GM12878 (cell line): ENCODE data around the gene RYR2. TPM values are rescaled to one million over a fixed set of nuclear protein-coding genes. Genes with fewer than 3 reads are reported as not detected.

Experiments used
- ATAC-seq: fragments of 200-7000 bp; cut with Tn5 transposase; 3 replicates; pipeline ENCODE4 v1.9.1; 2020; ENCODE audit warnings: mild to moderate bottlenecking, moderate library complexity
- BruUV-seq: library from RNA; stranded (reverse); fragments of 400-500 nt; replicated peaks from 2 replicates; lab custom pipeline; 2021; lab: Mats Ljungman, UMichigan
- CTCF ChIA-PET: fragments of 300-600 bp; sonication (Branson Sonifier 250); formaldehyde crosslinking; extraction: SDS; loops from one replicate; lab custom pipeline; 2021; ENCODE audit warnings: inconsistent platforms; lab: Yijun Ruan, JAX
- POLR2A ChIA-PET: fragments of 350-600 bp; formaldehyde crosslinking; extraction: SDS; loops from one replicate; lab custom pipeline; 2021; ENCODE audit warnings: inconsistent platforms; lab: Charles Lee
- RAD21 ChIA-PET: fragments of 300-600 bp; sonication (Branson Sonifier 250); formaldehyde crosslinking; loops from one replicate; lab custom pipeline; 2023; ENCODE audit warnings: antibody characterized with exemption; ENCODE audit not compliant: unreplicated experiment; lab: Charles Lee
- SMC1A ChIA-PET: fragments of 300-600 bp; sonication (Branson Sonifier 250); formaldehyde crosslinking; loops from one replicate; lab custom pipeline; 2023; ENCODE audit not compliant: unreplicated experiment, uncharacterized antibody; lab: Charles Lee
- DNase-seq: peaks from one replicate; pipeline ENCODE4 v3.0.0-alpha.2; 2011; ENCODE audit warnings: low read depth, low spot score
- FAIRE-seq: peaks from 3 replicates; lab custom pipeline; 2011; peaks lifted over from hg19 to GRCh38; lab: Jason Lieb, UNC
- H2AFZ ChIP-seq: 2 replicates; pipeline ENCODE4 v1.6.0; 2011; ENCODE audit warnings: low read depth, low read length, control low read depth; ENCODE audit not compliant: control insufficient read depth
- H3K27ac ChIP-seq: 2 replicates; pipeline ENCODE4 v1.5.1; 2011; ENCODE audit warnings: control low read depth; ENCODE audit not compliant: control insufficient read depth, insufficient read depth
- H3K27me3 ChIP-seq, 2 experiments: replicated peaks in 1 of 2; 2 replicates each; pipeline versions ENCODE4 v1.6.0 to v1.6.1; 2011; ENCODE audit warnings: low read length in 1 of 2; ENCODE audit not compliant: control insufficient read depth in 2 of 2, insufficient read depth in 2 of 2
- H3K36me3 ChIP-seq, 2 experiments: 2 replicates each; pipeline ENCODE4 v1.5.1; 2011; ENCODE audit warnings: low read length in 1 of 2; ENCODE audit not compliant: control insufficient read depth in 2 of 2, insufficient read depth in 2 of 2
- H3K4me1 ChIP-seq: 2 replicates; pipeline ENCODE4 v1.6.1; 2011; ENCODE audit warnings: mild to moderate bottlenecking, low read length, moderate library complexity, mixed read lengths; ENCODE audit not compliant: control insufficient read depth, insufficient read depth
- H3K4me2 ChIP-seq: 2 replicates; pipeline ENCODE4 v1.6.0; 2011; ENCODE audit warnings: control low read depth; ENCODE audit not compliant: control insufficient read depth, insufficient read depth
- H3K4me3 ChIP-seq: fragments of 200-600 bp; sonication (generic); 2 replicates; pipeline ENCODE4 v1.5.1; 2016
- H3K79me2 ChIP-seq: 2 replicates; pipeline ENCODE4 v1.6.0; 2011; ENCODE audit warnings: low read length; ENCODE audit not compliant: control insufficient read depth, insufficient read depth
- H3K9ac ChIP-seq: 2 replicates; pipeline ENCODE4 v1.8.0; 2011; ENCODE audit warnings: low read length, control low read depth, mixed read lengths; ENCODE audit not compliant: control insufficient read depth, insufficient read depth
- H3K9me3 ChIP-seq: replicated peaks from 3 replicates; pipeline ENCODE4 v1.5.1; 2011; ENCODE audit warnings: mild to moderate bottlenecking, low read length; ENCODE audit not compliant: control insufficient read depth, insufficient read depth
- H4K20me1 ChIP-seq: 2 replicates; pipeline ENCODE4 v1.6.0; 2011; ENCODE audit not compliant: control insufficient read depth, insufficient read depth
- STAT1 ChIP-seq: fragments of 450-650 bp; conservative IDR thresholded peaks from 2 replicates; pipeline ENCODE4 v1.6.1; 2014; ENCODE audit warnings: antibody characterized with exemption, mild to moderate bottlenecking
- SUZ12 ChIP-seq: fragments of 200-600 bp; sonication (generic); IDR thresholded peaks from one replicate; pipeline ENCODE4 v1.6.1; 2018; ENCODE audit warnings: antibody characterized with exemption, mild to moderate bottlenecking; ENCODE audit not compliant: unreplicated experiment
- WRNIP1 ChIP-seq: IDR thresholded peaks from 2 replicates; pipeline ENCODE4 v1.6.1; 2011; ENCODE audit warnings: low read depth, low read length, improper control_type of control experiment, borderline replicate concordance
- WGBS: methylation state at CpG from one replicate; pipeline ENCODE4 v1.1.6; 2016; ENCODE audit warnings: low lambda C conversion rate; ENCODE audit not compliant: insufficient replicate concordance, insufficient coverage; ENCODE audit errors: missing lambda C conversion rate; 5-methylcytosine and 5-hydroxymethylcytosine counted together
- in situ Hi-C: fragments of 300-500 bp; cut with MboI; formaldehyde crosslinking; loops from 9 replicates; pipeline ENCODE4 v1.14.3; 2018; ENCODE audit warnings: mixed read lengths
- intact Hi-C: fragments of 100-400 bp; cut with micrococcal nuclease; formaldehyde crosslinking; loops from one replicate; pipeline ENCODE4 v1.14.2; 2022; ENCODE audit not compliant: unreplicated experiment
- polyA plus RNA-seq, 11 experiments: library from polyadenylated mRNA; depleted of rRNA in 4 of 11; unstranded in 6 of 11; stranded (reverse) in 5 of 11; fragments of >200 nt; fragmentation: Nextera tagmentation in 4 of 11; fragmentation: Illumina TruSeq in 1 of 11; extraction: Ambion mirVana in 4 of 11; extraction: Trizol in 1 of 11; gene quantifications; 1 replicate in 1 of 11; 2 replicates in 10 of 11; pipeline versions ENCODE4 v1.2.1 to v1.2.3, GENCODE V29; 2011 to 2016; ENCODE audit warnings: inconsistent platforms in 2 of 11, missing spikeins in 2 of 11, low read depth in 1 of 11
- total RNA-seq, 4 experiments: library from RNA; depleted of rRNA in 3 of 4; stranded (reverse); fragments of >200 nt in 3 of 4; fragmentation: Illumina TruSeq in 1 of 4; extraction: Trizol in 1 of 4; gene quantifications; 2 replicates each; pipeline versions ENCODE4 v1.2.1 to v1.2.3, GENCODE V29; 2013 to 2021
- TF ChIP-seq, protein P1 (sequence below): IDR thresholded peaks from 2 replicates; pipeline ENCODE4 v1.6.1; 2012; ENCODE audit warnings: mild to moderate bottlenecking, low read depth, low read length
- TF ChIP-seq, protein P2 (sequence below): fragments of 450-650 bp; IDR thresholded peaks from 2 replicates; pipeline ENCODE4 v1.6.1; 2016; ENCODE audit warnings: mild to moderate bottlenecking
- TF ChIP-seq, protein P3 (sequence below): fragments of 450-650 bp; formaldehyde crosslinking; IDR thresholded peaks from 2 replicates; pipeline ENCODE4 v1.4.0; 2022; ENCODE audit warnings: mild to moderate bottlenecking, moderate library complexity

Gene RYR2
- total and polyA plus RNA-seq, 10 of the 15 experiments (the other 5 are each of a cell fraction or from before 2014, with no cell fraction given) = 0.01 to 0.04 TPM; not detected in 8

DNA sequence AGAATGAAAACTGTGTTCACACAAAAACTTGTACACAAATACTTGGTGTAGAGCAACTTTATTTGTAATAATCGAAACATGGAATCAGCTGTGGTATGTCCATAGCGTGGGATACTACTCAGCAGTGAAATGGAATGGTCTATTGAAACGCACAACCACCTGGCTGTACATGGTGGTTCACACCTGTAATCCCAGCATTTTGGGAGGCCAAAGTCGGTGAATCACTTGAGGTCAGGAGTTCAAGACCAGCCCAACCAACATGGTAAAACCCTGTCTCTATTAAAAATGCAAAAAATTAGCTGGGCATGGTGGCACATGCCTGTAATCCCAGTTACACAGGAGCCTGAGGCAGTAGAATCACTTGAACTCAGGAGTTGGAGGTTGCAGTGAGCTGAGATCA, 356.8 kb downstream of the RYR2 start (continued):
- TF ChIP-seq, protein P1, sequence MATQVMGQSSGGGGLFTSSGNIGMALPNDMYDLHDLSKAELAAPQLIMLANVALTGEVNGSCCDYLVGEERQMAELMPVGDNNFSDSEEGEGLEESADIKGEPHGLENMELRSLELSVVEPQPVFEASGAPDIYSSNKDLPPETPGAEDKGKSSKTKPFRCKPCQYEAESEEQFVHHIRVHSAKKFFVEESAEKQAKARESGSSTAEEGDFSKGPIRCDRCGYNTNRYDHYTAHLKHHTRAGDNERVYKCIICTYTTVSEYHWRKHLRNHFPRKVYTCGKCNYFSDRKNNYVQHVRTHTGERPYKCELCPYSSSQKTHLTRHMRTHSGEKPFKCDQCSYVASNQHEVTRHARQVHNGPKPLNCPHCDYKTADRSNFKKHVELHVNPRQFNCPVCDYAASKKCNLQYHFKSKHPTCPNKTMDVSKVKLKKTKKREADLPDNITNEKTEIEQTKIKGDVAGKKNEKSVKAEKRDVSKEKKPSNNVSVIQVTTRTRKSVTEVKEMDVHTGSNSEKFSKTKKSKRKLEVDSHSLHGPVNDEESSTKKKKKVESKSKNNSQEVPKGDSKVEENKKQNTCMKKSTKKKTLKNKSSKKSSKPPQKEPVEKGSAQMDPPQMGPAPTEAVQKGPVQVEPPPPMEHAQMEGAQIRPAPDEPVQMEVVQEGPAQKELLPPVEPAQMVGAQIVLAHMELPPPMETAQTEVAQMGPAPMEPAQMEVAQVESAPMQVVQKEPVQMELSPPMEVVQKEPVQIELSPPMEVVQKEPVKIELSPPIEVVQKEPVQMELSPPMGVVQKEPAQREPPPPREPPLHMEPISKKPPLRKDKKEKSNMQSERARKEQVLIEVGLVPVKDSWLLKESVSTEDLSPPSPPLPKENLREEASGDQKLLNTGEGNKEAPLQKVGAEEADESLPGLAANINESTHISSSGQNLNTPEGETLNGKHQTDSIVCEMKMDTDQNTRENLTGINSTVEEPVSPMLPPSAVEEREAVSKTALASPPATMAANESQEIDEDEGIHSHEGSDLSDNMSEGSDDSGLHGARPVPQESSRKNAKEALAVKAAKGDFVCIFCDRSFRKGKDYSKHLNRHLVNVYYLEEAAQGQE = no peak
- TF ChIP-seq STAT1 = no peak
- TF ChIP-seq SUZ12 = no peak
- TF ChIP-seq, protein P2, sequence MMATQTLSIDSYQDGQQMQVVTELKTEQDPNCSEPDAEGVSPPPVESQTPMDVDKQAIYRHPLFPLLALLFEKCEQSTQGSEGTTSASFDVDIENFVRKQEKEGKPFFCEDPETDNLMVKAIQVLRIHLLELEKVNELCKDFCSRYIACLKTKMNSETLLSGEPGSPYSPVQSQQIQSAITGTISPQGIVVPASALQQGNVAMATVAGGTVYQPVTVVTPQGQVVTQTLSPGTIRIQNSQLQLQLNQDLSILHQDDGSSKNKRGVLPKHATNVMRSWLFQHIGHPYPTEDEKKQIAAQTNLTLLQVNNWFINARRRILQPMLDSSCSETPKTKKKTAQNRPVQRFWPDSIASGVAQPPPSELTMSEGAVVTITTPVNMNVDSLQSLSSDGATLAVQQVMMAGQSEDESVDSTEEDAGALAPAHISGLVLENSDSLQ = no peak

DNA sequence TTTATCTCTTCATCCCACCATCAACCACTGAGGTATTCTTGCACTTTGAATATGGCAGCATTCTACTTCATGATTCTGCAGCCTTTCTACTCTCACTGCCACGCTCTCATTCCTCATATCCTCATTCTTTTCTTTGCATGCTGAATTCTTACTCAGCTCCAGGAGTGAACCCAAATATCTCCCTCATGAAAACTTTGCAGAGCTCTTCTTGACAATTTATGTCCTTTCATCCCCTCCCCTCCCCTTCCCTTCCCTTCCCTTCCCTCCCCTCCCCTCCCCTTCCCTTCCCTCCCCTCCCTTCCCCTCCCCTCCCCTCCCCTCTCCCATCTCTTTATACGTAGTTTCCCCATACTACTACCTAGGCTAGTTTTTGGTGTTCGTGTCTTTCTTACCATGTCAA, 363.9 kb downstream of the RYR2 start:
- DNase-seq (no peak), FAIRE-seq (no peak), ATAC-seq (no peak)
- Histone ChIP-seq H4K20me1 (no peaks in the 10 kb centered on the region), H3K4me3 (no peak overlapping the region), H3K27ac (no peak overlapping the region), H3K4me2 (no peak overlapping the region), H3K9me3 (no peaks in the 10 kb centered on the region), H2AFZ (no peak overlapping the region), H3K9ac (no peak overlapping the region), H3K79me2 (no peaks in the 10 kb centered on the region), H3K4me1 (no peaks in the 10 kb centered on the region), H3K36me3 (no peaks in the 10 kb centered on the region), H3K27me3 (no peaks in the 10 kb centered on the region)
- 18% methylated on average over 2 of the region's 3 CpGs for WGBS
- BruUV-seq = no TSS peak
- ChIA-PET POLR2A (no interaction called here), RAD21 (no interaction called here), CTCF (no interaction called here), SMC1A (no interaction called here)
- in situ Hi-C loops (no loop called here), intact Hi-C loops (loop anchor here (5.0 kb wide), 1 partner anchor 49 kb away; no protein-coding TSS in a partner anchor)
- no peak for TF ChIP-seq WRNIP1
- TF ChIP-seq, protein P3, sequence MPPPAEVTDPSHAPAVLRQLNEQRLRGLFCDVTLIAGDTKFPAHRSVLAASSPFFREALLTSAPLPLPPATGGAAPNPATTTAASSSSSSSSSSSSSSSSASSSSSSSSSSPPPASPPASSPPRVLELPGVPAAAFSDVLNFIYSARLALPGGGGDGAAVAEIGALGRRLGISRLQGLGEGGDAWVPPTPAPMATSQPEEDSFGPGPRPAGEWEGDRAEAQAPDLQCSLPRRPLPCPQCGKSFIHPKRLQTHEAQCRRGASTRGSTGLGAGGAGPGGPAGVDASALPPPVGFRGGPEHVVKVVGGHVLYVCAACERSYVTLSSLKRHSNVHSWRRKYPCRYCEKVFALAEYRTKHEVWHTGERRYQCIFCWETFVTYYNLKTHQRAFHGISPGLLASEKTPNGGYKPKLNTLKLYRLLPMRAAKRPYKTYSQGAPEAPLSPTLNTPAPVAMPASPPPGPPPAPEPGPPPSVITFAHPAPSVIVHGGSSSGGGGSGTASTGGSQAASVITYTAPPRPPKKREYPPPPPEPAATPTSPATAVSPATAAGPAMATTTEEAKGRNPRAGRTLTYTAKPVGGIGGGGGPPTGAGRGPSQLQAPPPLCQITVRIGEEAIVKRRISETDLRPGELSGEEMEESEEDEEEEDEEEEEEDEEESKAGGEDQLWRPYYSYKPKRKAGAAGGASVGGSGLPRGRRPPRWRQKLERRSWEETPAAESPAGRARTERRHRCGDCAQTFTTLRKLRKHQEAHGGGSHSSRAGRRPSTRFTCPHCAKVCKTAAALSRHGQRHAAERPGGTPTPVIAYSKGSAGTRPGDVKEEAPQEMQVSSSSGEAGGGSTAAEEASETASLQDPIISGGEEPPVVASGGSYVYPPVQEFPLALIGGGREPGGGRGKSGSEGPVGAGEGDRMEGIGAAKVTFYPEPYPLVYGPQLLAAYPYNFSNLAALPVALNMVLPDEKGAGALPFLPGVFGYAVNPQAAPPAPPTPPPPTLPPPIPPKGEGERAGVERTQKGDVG (CRISPR knock-in tag) = no peak
